Rectal smooth muscle tissue (tissue), 1 donor: ENCODE measurements around the gene ADGRA3.

Source experiments
- H3K27ac ChIP-seq: one replicate; pipeline ENCODE4 v1.7.0; 2013; ENCODE audit warnings: low read depth, low read length, inconsistent platforms
- H3K27me3 ChIP-seq: one replicate; pipeline ENCODE4 v1.7.0; 2013; ENCODE audit warnings: low read length; ENCODE audit not compliant: control insufficient read depth, insufficient read depth
- H3K36me3 ChIP-seq: one replicate; pipeline ENCODE4 v1.7.0; 2013; ENCODE audit warnings: low read length; ENCODE audit not compliant: control insufficient read depth, insufficient read depth
- H3K4me1 ChIP-seq: one replicate; pipeline ENCODE4 v1.7.0; 2013; ENCODE audit warnings: low read length; ENCODE audit not compliant: control insufficient read depth, insufficient read depth
- H3K4me3 ChIP-seq: one replicate; pipeline ENCODE4 v1.7.0; 2013; ENCODE audit warnings: low read length
- H3K9ac ChIP-seq: one replicate; pipeline ENCODE4 v1.7.0; 2013; ENCODE audit warnings: low read length

Gene ADGRA3

GRCh38 chr4:22531311-22532019, 15.6 kb upstream of the ADGRA3 start:
- Histone ChIP-seq H3K27ac (no peak overlapping the region), H3K4me3 (no peak overlapping the region), H3K9ac (no peak overlapping the region), H3K27me3 (no peaks in the 10 kb centered on the region), H3K36me3 (no peaks in the 10 kb centered on the region), H3K4me1 (no peaks in the 10 kb centered on the region)

- Histone ChIP-seq H3K9ac (no peak overlapping the region), H3K4me1 (no peaks in the 10 kb centered on the region), H3K27me3 (no peaks in the 10 kb centered on the region), H3K4me3 (no peak overlapping the region), H3K36me3 (no peaks in the 10 kb centered on the region), H3K27ac (no peak overlapping the region)
Measured at GRCh38 chr4:22524895-22525294, 9.0 kb upstream of the ADGRA3 start.

GRCh38 chr4:22522706-22523501, 7.0 kb upstream of the ADGRA3 start:
- Histone ChIP-seq H3K27ac (no peak overlapping the region), H3K36me3 (no peaks in the 10 kb centered on the region), H3K9ac (no peak overlapping the region)

GRCh38 chr4:22522206-22522605, 6.3 kb upstream of the ADGRA3 start:
- Histone ChIP-seq H3K4me1 (no peaks in the 10 kb centered on the region), H3K4me3 (no peak overlapping the region), H3K36me3 (no peaks in the 10 kb centered on the region), H3K9ac (no peak overlapping the region), H3K27ac (no peak overlapping the region), H3K27me3 (no peaks in the 10 kb centered on the region)

More at GRCh38 chr4:22522706-22523501, 7.0 kb upstream of the ADGRA3 start:
- Histone ChIP-seq H3K27me3 (no peaks in the 10 kb centered on the region), H3K4me1 (no peaks in the 10 kb centered on the region), H3K4me3 (no peak overlapping the region)

- H3K27me3 ChIP-seq, result no peaks in the 10 kb centered on the region
- no peak overlapping the region for H3K4me3 ChIP-seq
- no peak overlapping the region for H3K27ac ChIP-seq
- H3K9ac ChIP-seq, result no peak overlapping the region
- H3K4me1 ChIP-seq, result no peaks in the 10 kb centered on the region
- H3K36me3 ChIP-seq, result no peaks in the 10 kb centered on the region
Measured at GRCh38 chr4:22521240-22521639, 5.4 kb upstream of the ADGRA3 start.

GRCh38 chr4:22515145-22515887, 550 bp downstream of the ADGRA3 start:
- Histone ChIP-seq H3K27ac (peak overlapping the region; percentile 72), H3K9ac (no peak overlapping the region), H3K4me1 (peaks cover 5% of the 10 kb centered on the region), H3K27me3 (no peaks in the 10 kb centered on the region), H3K36me3 (no peaks in the 10 kb centered on the region), H3K4me3 (peak overlapping the region; percentile 86)

- H3K9ac ChIP-seq, result peak overlapping the region; percentile 5
- peak overlapping the region; percentile 86 for H3K4me3 ChIP-seq
- no peaks in the 10 kb centered on the region for H3K27me3 ChIP-seq
- peaks cover 5% of the 10 kb centered on the region for H3K4me1 ChIP-seq
- H3K27ac ChIP-seq, result peak overlapping the region; percentile 72
- no peaks in the 10 kb centered on the region for H3K36me3 ChIP-seq
Measured at GRCh38 chr4:22514481-22514880, 1.4 kb downstream of the ADGRA3 start.

- peak overlapping the region; percentile 72 for H3K27ac ChIP-seq
- peak overlapping the region; percentile 86 for H3K4me3 ChIP-seq
- H3K4me1 ChIP-seq, result peaks cover 5% of the 10 kb centered on the region
- no peaks in the 10 kb centered on the region for H3K36me3 ChIP-seq
- no peak overlapping the region for H3K9ac ChIP-seq
- H3K27me3 ChIP-seq, result no peaks in the 10 kb centered on the region
Measured at GRCh38 chr4:22514001-22514400, 1.9 kb downstream of the ADGRA3 start.

GRCh38 chr4:22512306-22512705, 3.6 kb downstream of the ADGRA3 start:
- Histone ChIP-seq H3K36me3 (no peaks in the 10 kb centered on the region), H3K27me3 (no peaks in the 10 kb centered on the region), H3K27ac (no peak overlapping the region), H3K4me3 (no peak overlapping the region), H3K4me1 (peaks cover 7% of the 10 kb centered on the region), H3K9ac (no peak overlapping the region)

GRCh38 chr4:22510750-22511149, 5.1 kb downstream of the ADGRA3 start:
- no peaks in the 10 kb centered on the region for H3K36me3 ChIP-seq
- H3K4me3 ChIP-seq, result no peak overlapping the region
- no peak overlapping the region for H3K9ac ChIP-seq
- H3K27me3 ChIP-seq, result no peaks in the 10 kb centered on the region
- no peak overlapping the region for H3K27ac ChIP-seq
- peaks cover 8% of the 10 kb centered on the region for H3K4me1 ChIP-seq

- no peaks in the 10 kb centered on the region for H3K36me3 ChIP-seq
- no peak overlapping the region for H3K4me3 ChIP-seq
- H3K27me3 ChIP-seq, result no peaks in the 10 kb centered on the region
- H3K9ac ChIP-seq, result no peak overlapping the region
- H3K4me1 ChIP-seq, result peaks cover 3% of the 10 kb centered on the region
- no peak overlapping the region for H3K27ac ChIP-seq
Measured at GRCh38 chr4:22508376-22508775, 7.5 kb downstream of the ADGRA3 start.

- Histone ChIP-seq H3K9ac (no peak overlapping the region), H3K27ac (no peak overlapping the region), H3K27me3 (no peaks in the 10 kb centered on the region), H3K36me3 (no peaks in the 10 kb centered on the region), H3K4me3 (no peak overlapping the region), H3K4me1 (peaks cover 6% of the 10 kb centered on the region)
Measured at GRCh38 chr4:22504922-22505321, 10.9 kb downstream of the ADGRA3 start.
